ENCODE data around the gene SLC39A11. TPM values are rescaled to one million over a fixed set of nuclear protein-coding genes. Genes with fewer than 3 reads are reported as not detected.
A peak's percentile ranks its signal among the peaks of the same experiment; 100 is the strongest.

SLC39A11 gene
- total RNA-seq, 1 experiment from 2014 or later: 56.1 TPM

DNA sequence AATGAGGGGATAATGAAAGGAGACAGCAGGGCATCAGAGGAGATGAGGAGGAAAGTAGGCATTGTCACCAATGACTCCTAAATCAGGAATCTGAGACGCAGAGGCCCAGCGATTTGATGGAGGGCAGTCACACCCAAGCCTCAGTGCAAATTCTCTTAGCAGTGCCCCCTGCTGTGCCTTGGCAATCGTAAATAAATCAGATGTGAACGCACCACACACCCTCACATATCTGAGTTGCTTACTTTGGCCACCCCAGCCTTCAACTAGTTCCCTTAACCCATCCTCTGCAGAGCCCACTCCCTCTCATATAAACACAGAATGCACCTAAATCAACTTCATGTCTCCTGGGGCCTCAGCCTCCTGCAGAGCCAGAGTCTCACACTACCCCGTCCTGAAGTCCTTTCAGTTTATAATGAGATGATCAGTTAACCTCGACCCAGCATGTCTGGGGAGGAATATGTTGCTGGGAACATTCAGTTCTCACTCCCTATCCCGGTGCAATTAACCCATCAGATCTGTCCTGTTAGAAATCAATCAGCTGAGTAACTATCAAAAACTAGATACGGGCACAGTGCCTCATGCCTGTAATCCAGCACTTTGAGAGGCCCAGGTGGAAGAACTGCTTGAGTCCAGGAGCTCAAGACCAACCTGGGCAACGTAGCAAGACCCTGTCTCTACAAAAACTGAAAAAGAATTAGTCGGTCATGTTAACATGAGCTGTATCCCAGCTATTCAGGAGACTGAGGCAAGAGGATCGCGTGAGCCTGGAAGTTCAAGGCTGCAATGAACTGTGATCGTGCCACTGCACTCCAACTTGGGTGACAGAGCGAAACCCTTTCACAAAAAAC, 78.4 kb downstream of the SLC39A11 start:
- TF ChIP-seq TCF7L2 (IDR thresholded peaks at IDR 0.05; ENCODE audit: low read depth, low read length) (no peak), POLR2AphosphoS5 (IDR thresholded peaks at IDR 0.05; ENCODE audit: low read depth, low read length) (no peak), SIN3A (IDR thresholded peaks at IDR 0.05; ENCODE audit: borderline replicate concordance, insufficient read depth, low read depth, low read length) (no peak)
- TF ChIP-seq, protein P1, sequence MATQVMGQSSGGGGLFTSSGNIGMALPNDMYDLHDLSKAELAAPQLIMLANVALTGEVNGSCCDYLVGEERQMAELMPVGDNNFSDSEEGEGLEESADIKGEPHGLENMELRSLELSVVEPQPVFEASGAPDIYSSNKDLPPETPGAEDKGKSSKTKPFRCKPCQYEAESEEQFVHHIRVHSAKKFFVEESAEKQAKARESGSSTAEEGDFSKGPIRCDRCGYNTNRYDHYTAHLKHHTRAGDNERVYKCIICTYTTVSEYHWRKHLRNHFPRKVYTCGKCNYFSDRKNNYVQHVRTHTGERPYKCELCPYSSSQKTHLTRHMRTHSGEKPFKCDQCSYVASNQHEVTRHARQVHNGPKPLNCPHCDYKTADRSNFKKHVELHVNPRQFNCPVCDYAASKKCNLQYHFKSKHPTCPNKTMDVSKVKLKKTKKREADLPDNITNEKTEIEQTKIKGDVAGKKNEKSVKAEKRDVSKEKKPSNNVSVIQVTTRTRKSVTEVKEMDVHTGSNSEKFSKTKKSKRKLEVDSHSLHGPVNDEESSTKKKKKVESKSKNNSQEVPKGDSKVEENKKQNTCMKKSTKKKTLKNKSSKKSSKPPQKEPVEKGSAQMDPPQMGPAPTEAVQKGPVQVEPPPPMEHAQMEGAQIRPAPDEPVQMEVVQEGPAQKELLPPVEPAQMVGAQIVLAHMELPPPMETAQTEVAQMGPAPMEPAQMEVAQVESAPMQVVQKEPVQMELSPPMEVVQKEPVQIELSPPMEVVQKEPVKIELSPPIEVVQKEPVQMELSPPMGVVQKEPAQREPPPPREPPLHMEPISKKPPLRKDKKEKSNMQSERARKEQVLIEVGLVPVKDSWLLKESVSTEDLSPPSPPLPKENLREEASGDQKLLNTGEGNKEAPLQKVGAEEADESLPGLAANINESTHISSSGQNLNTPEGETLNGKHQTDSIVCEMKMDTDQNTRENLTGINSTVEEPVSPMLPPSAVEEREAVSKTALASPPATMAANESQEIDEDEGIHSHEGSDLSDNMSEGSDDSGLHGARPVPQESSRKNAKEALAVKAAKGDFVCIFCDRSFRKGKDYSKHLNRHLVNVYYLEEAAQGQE (IDR thresholded peaks at IDR 0.05; ENCODE audit: insufficient read depth in 1 of 2, low read depth in 2 of 2, low read length in 1 of 2): no peak
- POLR2A ChIA-PET: interaction anchor here (0.6 kb wide), 1 partner anchor 471 kb away, joined by 7 read pairs; no protein-coding TSS in a partner anchor
- H3K4me1 ChIP-seq (ENCODE audit: control insufficient read depth, insufficient read depth, low read length): peaks cover 26% of the 10 kb centered on the region
- BruUV-seq (replicated peaks): no TSS peak
- ATAC-seq (peak; percentile 62), DNase-seq (ENCODE audit: low read depth, low spot score) (no peak)
- intact Hi-C loops (cut with micrococcal nuclease; ENCODE audit: unreplicated experiment): no loop called here
- peak overlapping the region; percentile 14; the same call in 1 of the 2 replicates for H3K27ac ChIP-seq (ENCODE audit: low read length)
- H3K9me3 ChIP-seq (ENCODE audit: control insufficient read depth, insufficient read depth, low read depth, low read length): peaks cover 5% of the 10 kb centered on the region; the same call in 1 of the 2 replicates
- no peaks in the 10 kb centered on the region for H3K36me3 ChIP-seq (ENCODE audit: control insufficient read depth, insufficient read depth, low read length)
- in situ Hi-C loops (cut with HindIII; ENCODE audit: low pct_unique_long_range_greater_than_20kb, low sequenced_read_pairs): no loop called here
- no peak overlapping the region for H3K4me3 ChIP-seq (ENCODE audit: low read depth in 2 of 2, low read length in 2 of 2)
- CTCF ChIA-PET: no interaction called here
- H3K27me3 ChIP-seq (ENCODE audit: control insufficient read depth, insufficient read depth, low read length): no peaks in the 10 kb centered on the region

DNA sequence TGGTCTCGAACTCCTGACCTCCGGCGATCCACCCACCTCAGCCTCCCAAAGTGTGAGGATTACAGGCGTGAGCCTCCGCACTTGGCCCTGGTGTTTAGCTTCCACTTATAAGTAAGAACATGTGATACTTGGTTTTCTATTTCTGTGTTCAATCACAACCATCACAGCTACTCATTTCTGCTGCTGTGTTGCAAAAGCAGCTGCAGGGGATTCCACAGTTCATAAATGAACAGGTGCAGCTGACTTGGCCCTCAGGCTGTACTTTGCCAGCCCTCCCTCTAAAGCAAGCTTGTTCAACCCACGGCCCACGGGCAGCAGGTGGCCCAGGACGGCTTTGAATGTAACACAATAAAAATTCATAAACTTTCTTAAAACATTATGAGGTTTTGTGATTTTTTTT, 79.2 kb downstream of the SLC39A11 start:
- Histone ChIP-seq H3K4me3 (ENCODE audit: low read depth in 2 of 2, low read length in 2 of 2) (no peak overlapping the region), H3K4me1 (ENCODE audit: control insufficient read depth, insufficient read depth, low read length) (peaks cover 26% of the 10 kb centered on the region), H3K9me3 (ENCODE audit: control insufficient read depth, insufficient read depth, low read depth, low read length) (no peaks in the 10 kb centered on the region), H3K27me3 (ENCODE audit: control insufficient read depth, insufficient read depth, low read length) (no peaks in the 10 kb centered on the region), H3K36me3 (ENCODE audit: control insufficient read depth, insufficient read depth, low read length) (no peaks in the 10 kb centered on the region), H3K27ac (ENCODE audit: low read length) (peak overlapping the region; percentile 14; the same call in 1 of the 2 replicates)
- TF ChIP-seq POLR2AphosphoS5 (IDR thresholded peaks at IDR 0.05; ENCODE audit: low read depth, low read length) (no peak), TCF7L2 (IDR thresholded peaks at IDR 0.05; ENCODE audit: low read depth, low read length) (no peak), SIN3A (IDR thresholded peaks at IDR 0.05; ENCODE audit: borderline replicate concordance, insufficient read depth, low read depth, low read length) (no peak)
- no peak for DNase-seq (ENCODE audit: low read depth, low spot score)
- CTCF ChIA-PET: no interaction called here
- intact Hi-C loops (cut with micrococcal nuclease; ENCODE audit: unreplicated experiment) (no loop called here), in situ Hi-C loops (cut with HindIII; ENCODE audit: low pct_unique_long_range_greater_than_20kb, low sequenced_read_pairs) (no loop called here)
- BruUV-seq (replicated peaks): no TSS peak
- ATAC-seq: no peak
- POLR2A ChIA-PET: interaction anchor here (0.6 kb wide), 1 partner anchor 470 kb away, joined by 7 read pairs; no protein-coding TSS in a partner anchor

DNA sequence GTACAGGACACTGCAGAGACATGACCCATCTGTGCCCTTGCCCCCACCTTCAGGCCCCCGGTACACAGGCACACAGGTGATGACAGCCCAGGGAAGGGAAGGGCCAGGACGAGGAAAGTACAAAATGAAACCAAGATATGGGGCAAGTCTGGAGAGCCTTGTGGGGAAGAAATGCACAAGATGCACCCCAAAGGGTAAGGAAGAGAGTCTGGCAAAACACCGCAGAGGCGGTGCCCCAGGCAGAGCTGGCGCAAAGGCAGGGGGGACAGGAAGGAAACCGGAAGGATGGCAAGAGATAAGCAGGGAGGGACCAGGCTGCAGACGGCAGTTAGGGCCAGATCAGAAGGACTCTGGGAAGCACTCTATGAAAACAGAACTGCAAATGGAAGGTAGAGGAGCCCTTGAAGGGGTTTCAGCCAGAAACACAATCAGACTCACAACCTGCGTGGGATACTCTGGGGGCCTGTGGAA, 81.4 kb downstream of the SLC39A11 start:
- ChIA-PET POLR2A (no interaction called here), CTCF (interaction anchor here (0.6 kb wide), 1 partner anchor 101 kb away, joined by 6 read pairs; no protein-coding TSS in a partner anchor)
- Histone ChIP-seq H3K27ac (ENCODE audit: low read length) (peak overlapping the region; percentile 79), H3K4me3 (ENCODE audit: low read depth in 2 of 2, low read length in 2 of 2) (peak overlapping the region; percentile 32 to 52), H3K4me1 (ENCODE audit: control insufficient read depth, insufficient read depth, low read length) (peaks cover 26% of the 10 kb centered on the region), H3K9me3 (ENCODE audit: control insufficient read depth, insufficient read depth, low read depth, low read length) (no peaks in the 10 kb centered on the region), H3K36me3 (ENCODE audit: control insufficient read depth, insufficient read depth, low read length) (no peaks in the 10 kb centered on the region), H3K27me3 (ENCODE audit: control insufficient read depth, insufficient read depth, low read length) (no peaks in the 10 kb centered on the region)
- TF ChIP-seq SIN3A (IDR thresholded peaks at IDR 0.05; ENCODE audit: borderline replicate concordance, insufficient read depth, low read depth, low read length) (no peak), TCF7L2 (IDR thresholded peaks at IDR 0.05; ENCODE audit: low read depth, low read length) (no peak), POLR2AphosphoS5 (IDR thresholded peaks at IDR 0.05; ENCODE audit: low read depth, low read length) (no peak)
- TF ChIP-seq, protein P2, sequence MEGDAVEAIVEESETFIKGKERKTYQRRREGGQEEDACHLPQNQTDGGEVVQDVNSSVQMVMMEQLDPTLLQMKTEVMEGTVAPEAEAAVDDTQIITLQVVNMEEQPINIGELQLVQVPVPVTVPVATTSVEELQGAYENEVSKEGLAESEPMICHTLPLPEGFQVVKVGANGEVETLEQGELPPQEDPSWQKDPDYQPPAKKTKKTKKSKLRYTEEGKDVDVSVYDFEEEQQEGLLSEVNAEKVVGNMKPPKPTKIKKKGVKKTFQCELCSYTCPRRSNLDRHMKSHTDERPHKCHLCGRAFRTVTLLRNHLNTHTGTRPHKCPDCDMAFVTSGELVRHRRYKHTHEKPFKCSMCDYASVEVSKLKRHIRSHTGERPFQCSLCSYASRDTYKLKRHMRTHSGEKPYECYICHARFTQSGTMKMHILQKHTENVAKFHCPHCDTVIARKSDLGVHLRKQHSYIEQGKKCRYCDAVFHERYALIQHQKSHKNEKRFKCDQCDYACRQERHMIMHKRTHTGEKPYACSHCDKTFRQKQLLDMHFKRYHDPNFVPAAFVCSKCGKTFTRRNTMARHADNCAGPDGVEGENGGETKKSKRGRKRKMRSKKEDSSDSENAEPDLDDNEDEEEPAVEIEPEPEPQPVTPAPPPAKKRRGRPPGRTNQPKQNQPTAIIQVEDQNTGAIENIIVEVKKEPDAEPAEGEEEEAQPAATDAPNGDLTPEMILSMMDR (IDR thresholded peaks at IDR 0.05): no peak
- TF ChIP-seq, protein P1 (IDR thresholded peaks at IDR 0.05; ENCODE audit: insufficient read depth in 1 of 2, low read depth in 2 of 2, low read length in 1 of 2): no peak
- BruUV-seq (replicated peaks): no TSS peak
- intact Hi-C loops (cut with micrococcal nuclease; ENCODE audit: unreplicated experiment): no loop called here
- DNase-seq (ENCODE audit: low read depth, low spot score) (no peak), ATAC-seq (peak; percentile 69)
- in situ Hi-C loops (cut with HindIII; ENCODE audit: low pct_unique_long_range_greater_than_20kb, low sequenced_read_pairs): no loop called here

Data from Panc1 (cell line).